GM13976 (cell line): Measurements from ENCODE around the gene PPP1R12C.

Experiments
- DNase-seq: peaks from one replicate; pipeline ENCODE4 v3.0.0; 2012; ENCODE audit warnings: low spot score
- CTCF ChIP-seq: IDR thresholded peaks from 2 replicates; pipeline ENCODE4 v1.5.1; 2012; ENCODE audit warnings: borderline replicate concordance, mild to moderate bottlenecking; ENCODE audit not compliant: insufficient read depth; ENCODE audit errors: extremely low read depth, missing control alignments, control extremely low read depth
- in situ Hi-C: fragments of 300-500 bp; cut with MboI; formaldehyde crosslinking; loops from one replicate; pipeline ENCODE4 v1.12.0; 2022; ENCODE audit warnings: low sequenced_read_pairs, mixed read lengths, inconsistent platforms; ENCODE audit not compliant: unreplicated experiment

The PPP1R12C gene

GRCh38 chr19:55053735-55054134, 63.7 kb downstream of the PPP1R12C start:
- no peak for DNase-seq
- in situ Hi-C loops: no loop called here
- TF ChIP-seq CTCF: no peak

- no peak for DNase-seq
- no peak for TF ChIP-seq CTCF
- in situ Hi-C loops: no loop called here
Measured at GRCh38 chr19:55050749-55051532, 66.5 kb downstream of the PPP1R12C start.

- in situ Hi-C loops: no loop called here
- DNase-seq: no peak
- no peak for TF ChIP-seq CTCF
Measured at GRCh38 chr19:55048446-55048845, 69.0 kb downstream of the PPP1R12C start.

GRCh38 chr19:55047951-55048350, 69.5 kb downstream of the PPP1R12C start:
- TF ChIP-seq CTCF: no peak
- in situ Hi-C loops: no loop called here

GRCh38 chr19:55046975-55047622, 70.3 kb downstream of the PPP1R12C start:
- in situ Hi-C loops: no loop called here
- no peak for TF ChIP-seq CTCF
- DNase-seq: no peak

More at GRCh38 chr19:55047951-55048350, 69.5 kb downstream of the PPP1R12C start:
- DNase-seq: no peak

- no peak for TF ChIP-seq CTCF
- peak; percentile 18 for DNase-seq
- in situ Hi-C loops: no loop called here
Measured at GRCh38 chr19:55044771-55045716, 72.4 kb downstream of the PPP1R12C start.
